SH-SY5Y (cell line): ENCODE results near the gene CCNG1.

ENCODE experiments used
- GATA2 ChIP-seq: IDR thresholded peaks from 2 replicates; pipeline ENCODE4 v1.6.1; 2011; ENCODE audit warnings: mild to moderate bottlenecking, low read depth, low read length
- GATA3 ChIP-seq: IDR thresholded peaks from 2 replicates; pipeline ENCODE4 v1.6.1; 2011; ENCODE audit warnings: low read depth, mild to moderate bottlenecking, low read length, moderate library complexity

- TF ChIP-seq GATA2: no peak
- TF ChIP-seq GATA3: no peak
Measured at GRCh38 chr5:163437011-163437308, 435 bp upstream of the CCNG1 start.
